Nephron progenitor cell (in vitro differentiated cells): ENCODE data around the gene ZNF787.
A peak's percentile ranks its signal among the peaks of the same experiment; 100 is the strongest.

Experiments
- DNase-seq: peaks from one replicate; pipeline ENCODE4 v3.0.0; 2021
- H3K27ac Mint-ChIP-seq: 2 replicates; pipeline ENCODE4 v1.8.0; 2021; ENCODE audit warnings: mild to moderate bottlenecking, moderate library complexity, mixed read lengths
- H3K27me3 Mint-ChIP-seq: 2 replicates; pipeline ENCODE4 v1.8.0; 2021; ENCODE audit warnings: mild to moderate bottlenecking, low read depth, mixed read lengths; ENCODE audit not compliant: poor library complexity
- H3K36me3 Mint-ChIP-seq: 2 replicates; pipeline ENCODE4 v1.8.0; 2021; ENCODE audit warnings: low read depth, mixed read lengths
- H3K4me1 Mint-ChIP-seq: 2 replicates; pipeline ENCODE4 v1.8.0; 2021; ENCODE audit warnings: mixed read lengths
- H3K4me3 Mint-ChIP-seq: 2 replicates; pipeline ENCODE4 v1.8.0; 2021; ENCODE audit warnings: mild to moderate bottlenecking, moderate library complexity, mixed read lengths
- H3K9me3 Mint-ChIP-seq: 2 replicates; pipeline ENCODE4 v1.8.0; 2021; ENCODE audit warnings: mild to moderate bottlenecking, moderate library complexity, mixed read lengths
- TF ChIP-seq, protein P1 (sequence below): fragments of 200-600 bp; sonication (generic); IDR thresholded peaks from 2 replicates; pipeline ENCODE4 v1.5.0; 2021; ENCODE audit warnings: antibody characterized with exemption

ZNF787 gene

DNA sequence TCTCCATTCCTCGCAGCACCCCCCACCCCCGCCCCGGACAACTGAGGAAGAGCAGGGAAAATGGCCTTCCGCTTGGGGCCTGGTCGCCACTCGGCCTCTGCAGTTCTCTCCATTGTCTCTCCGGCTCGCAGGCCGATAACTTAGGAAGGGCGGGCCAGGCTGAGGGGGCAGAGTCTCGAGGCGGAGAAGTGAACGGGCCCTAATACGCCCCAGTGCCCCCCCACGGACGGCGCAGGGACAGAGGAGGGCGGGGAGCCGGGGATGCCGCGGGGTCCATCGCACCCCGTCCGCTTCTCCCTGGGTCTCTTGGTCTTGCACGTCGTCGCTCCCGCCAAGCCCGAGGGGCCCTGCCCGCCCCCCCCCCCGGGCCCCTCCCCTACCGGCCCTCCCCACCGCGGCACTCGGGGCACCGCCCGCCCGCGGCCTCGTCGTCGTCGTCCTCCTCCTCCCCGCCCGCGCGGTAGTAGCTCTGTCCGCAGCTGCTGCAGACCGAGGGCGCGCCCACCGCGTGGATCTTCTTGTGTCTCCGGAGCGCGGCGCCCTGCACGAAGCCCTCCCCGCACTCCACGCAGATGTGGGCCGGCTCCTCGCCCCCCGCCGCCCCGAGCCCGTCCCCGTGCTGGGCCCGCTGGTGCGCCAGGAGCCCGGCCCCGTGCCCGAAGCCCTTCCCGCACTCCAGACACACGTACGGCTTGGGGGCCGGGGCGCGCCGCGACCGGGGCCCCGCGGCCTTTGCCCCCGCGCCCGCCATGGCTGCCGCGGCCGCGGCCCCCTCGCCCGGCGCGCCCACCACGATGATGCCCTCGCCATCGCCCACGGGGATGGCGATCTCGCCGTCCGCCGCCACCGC lies 33.2 kb downstream of the ZNF787 start:
- Mint-ChIP-seq H3K9me3 (peaks cover 7% of the 10 kb centered on the region), H3K4me1 (peaks cover 28% of the 10 kb centered on the region), H3K27me3 (peaks cover 7% of the 10 kb centered on the region), H3K27ac (no peak overlapping the region), H3K36me3 (peaks cover 35% of the 10 kb centered on the region), H3K4me3 (no peak overlapping the region)
- no peak for DNase-seq
- TF ChIP-seq, protein P1, sequence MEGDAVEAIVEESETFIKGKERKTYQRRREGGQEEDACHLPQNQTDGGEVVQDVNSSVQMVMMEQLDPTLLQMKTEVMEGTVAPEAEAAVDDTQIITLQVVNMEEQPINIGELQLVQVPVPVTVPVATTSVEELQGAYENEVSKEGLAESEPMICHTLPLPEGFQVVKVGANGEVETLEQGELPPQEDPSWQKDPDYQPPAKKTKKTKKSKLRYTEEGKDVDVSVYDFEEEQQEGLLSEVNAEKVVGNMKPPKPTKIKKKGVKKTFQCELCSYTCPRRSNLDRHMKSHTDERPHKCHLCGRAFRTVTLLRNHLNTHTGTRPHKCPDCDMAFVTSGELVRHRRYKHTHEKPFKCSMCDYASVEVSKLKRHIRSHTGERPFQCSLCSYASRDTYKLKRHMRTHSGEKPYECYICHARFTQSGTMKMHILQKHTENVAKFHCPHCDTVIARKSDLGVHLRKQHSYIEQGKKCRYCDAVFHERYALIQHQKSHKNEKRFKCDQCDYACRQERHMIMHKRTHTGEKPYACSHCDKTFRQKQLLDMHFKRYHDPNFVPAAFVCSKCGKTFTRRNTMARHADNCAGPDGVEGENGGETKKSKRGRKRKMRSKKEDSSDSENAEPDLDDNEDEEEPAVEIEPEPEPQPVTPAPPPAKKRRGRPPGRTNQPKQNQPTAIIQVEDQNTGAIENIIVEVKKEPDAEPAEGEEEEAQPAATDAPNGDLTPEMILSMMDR, result no peak

DNA sequence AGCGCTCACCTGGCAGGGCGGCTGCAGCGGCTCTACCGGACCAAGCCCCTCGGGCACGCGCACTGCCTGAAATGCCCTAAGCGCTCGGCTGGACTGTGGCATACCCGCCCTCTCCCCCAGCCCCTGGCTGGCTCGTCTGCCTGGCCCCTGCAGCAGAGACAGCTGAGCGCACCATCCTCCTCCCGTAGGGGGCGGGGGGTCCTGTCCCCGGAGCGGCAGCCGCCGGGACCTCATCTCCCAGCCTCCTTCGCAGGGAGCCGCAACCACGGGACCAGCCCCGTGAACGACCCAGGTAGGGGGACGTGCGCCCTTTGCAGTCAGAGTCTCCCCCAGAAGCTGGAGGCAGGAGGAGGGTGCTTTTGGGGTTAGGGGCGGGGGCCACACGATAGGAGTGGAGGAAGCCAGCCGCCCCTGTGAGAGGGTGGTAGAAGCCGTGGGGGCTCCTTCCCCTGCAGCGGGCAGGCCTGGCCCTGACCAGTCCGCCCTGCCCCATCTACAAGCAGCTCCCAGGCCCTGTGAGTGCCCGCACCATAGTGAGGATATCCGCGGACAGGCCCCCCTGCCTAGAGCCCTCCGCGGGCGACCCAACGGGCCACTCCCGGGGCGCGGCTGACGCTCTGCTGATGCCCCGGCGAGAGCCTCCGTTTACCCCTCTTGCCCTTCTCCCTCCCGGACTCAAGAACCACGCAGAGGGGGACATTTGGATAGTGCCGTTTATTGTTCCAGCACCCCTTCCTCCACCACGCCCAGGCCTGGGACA lies 34.2 kb downstream of the ZNF787 start:
- Mint-ChIP-seq H3K9me3 (no peaks in the 10 kb centered on the region), H3K4me1 (peaks cover 28% of the 10 kb centered on the region), H3K27me3 (peaks cover 7% of the 10 kb centered on the region), H3K4me3 (no peak overlapping the region), H3K27ac (peak overlapping the region; percentile 93), H3K36me3 (peaks cover 27% of the 10 kb centered on the region)
- TF ChIP-seq, protein P1, result no peak
- DNase-seq, result no peak

GRCh38 chr19:56085571-56086275 lies 35.4 kb downstream of the ZNF787 start:
- H3K4me1 Mint-ChIP-seq, result peaks cover 30% of the 10 kb centered on the region
- H3K4me3 Mint-ChIP-seq, result no peak overlapping the region
- no peak for DNase-seq
- no peaks in the 10 kb centered on the region for H3K9me3 Mint-ChIP-seq
- H3K27me3 Mint-ChIP-seq, result peaks cover 17% of the 10 kb centered on the region
- peak overlapping the region; percentile 93 for H3K27ac Mint-ChIP-seq
- peaks cover 18% of the 10 kb centered on the region for H3K36me3 Mint-ChIP-seq
- TF ChIP-seq, protein P1, result no peak

DNA sequence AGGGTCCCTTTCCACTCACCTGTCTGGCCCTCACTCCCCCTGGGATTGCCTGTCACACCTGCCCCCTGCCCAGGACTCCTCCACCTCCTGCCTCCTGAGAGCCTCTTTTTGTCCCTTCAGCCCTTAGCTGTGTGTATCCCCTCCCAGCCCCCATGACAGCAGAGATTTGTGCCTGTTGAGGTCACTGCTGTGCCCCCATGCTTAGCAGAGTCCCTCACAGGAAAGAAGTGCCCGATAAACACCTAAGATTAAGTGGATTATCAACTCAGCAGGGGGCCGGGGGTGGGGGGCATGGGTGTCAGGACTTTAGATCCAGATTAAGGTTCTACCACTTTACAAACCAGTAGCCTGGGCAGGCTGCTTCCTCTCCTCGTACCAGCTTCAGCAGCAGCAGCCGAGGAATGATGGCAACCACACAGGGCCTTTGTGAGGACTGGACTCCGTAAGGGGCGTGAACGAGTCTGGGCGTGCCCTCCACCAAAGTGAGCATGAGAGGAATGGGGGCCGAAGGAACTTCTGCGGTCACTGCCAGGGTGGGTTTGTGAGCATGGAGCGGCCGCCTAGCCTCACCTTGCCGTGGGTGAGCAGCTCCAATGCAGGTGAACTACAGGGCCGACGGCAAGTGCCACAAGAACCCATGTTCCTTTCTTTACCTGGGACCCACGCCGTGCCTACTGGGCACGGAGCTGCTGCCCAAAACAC lies 36.1 kb downstream of the ZNF787 start:
- Mint-ChIP-seq H3K4me1 (peaks cover 30% of the 10 kb centered on the region), H3K9me3 (no peaks in the 10 kb centered on the region), H3K27me3 (peaks cover 18% of the 10 kb centered on the region), H3K4me3 (no peak overlapping the region), H3K36me3 (peaks cover 14% of the 10 kb centered on the region), H3K27ac (peak overlapping the region; percentile 91)
- DNase-seq, result no peak
- TF ChIP-seq, protein P1, result no peak

DNA sequence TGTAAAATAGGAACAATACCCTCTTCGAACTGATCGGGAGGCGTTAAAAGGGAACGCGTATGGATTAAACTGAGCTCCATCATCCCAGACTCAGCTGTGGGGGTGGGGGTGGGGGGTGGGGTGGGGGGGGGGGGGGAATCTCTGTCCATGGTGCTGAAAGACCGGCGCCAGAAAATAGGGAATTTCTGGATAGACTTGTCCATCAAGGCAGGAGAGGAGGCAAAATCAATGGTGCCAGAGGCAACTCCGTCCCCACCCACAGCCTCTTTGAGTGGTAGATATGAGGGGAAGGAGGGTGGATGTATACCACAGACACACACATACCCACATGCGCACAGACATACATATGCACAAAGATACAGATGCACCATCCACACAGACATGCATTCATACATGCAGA lies 37.4 kb downstream of the ZNF787 start:
- peaks cover 18% of the 10 kb centered on the region for H3K27me3 Mint-ChIP-seq
- TF ChIP-seq, protein P1, result no peak
- no peaks in the 10 kb centered on the region for H3K9me3 Mint-ChIP-seq
- H3K4me1 Mint-ChIP-seq, result peaks cover 30% of the 10 kb centered on the region
- DNase-seq, result no peak
- H3K36me3 Mint-ChIP-seq, result peaks cover 4% of the 10 kb centered on the region
- H3K27ac Mint-ChIP-seq, result no peak overlapping the region
- H3K4me3 Mint-ChIP-seq, result no peak overlapping the region
